GM19035 (cell line): ENCODE data around the gene ACKR1.

Experiments
- ATAC-seq: cut with Tn5 transposase; IDR thresholded peaks from one replicate; pipeline ENCODE4 v1.9.1; 2021; ENCODE audit not compliant: unreplicated experiment

The ACKR1 gene, protein sequence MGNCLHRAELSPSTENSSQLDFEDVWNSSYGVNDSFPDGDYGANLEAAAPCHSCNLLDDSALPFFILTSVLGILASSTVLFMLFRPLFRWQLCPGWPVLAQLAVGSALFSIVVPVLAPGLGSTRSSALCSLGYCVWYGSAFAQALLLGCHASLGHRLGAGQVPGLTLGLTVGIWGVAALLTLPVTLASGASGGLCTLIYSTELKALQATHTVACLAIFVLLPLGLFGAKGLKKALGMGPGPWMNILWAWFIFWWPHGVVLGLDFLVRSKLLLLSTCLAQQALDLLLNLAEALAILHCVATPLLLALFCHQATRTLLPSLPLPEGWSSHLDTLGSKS

DNA sequence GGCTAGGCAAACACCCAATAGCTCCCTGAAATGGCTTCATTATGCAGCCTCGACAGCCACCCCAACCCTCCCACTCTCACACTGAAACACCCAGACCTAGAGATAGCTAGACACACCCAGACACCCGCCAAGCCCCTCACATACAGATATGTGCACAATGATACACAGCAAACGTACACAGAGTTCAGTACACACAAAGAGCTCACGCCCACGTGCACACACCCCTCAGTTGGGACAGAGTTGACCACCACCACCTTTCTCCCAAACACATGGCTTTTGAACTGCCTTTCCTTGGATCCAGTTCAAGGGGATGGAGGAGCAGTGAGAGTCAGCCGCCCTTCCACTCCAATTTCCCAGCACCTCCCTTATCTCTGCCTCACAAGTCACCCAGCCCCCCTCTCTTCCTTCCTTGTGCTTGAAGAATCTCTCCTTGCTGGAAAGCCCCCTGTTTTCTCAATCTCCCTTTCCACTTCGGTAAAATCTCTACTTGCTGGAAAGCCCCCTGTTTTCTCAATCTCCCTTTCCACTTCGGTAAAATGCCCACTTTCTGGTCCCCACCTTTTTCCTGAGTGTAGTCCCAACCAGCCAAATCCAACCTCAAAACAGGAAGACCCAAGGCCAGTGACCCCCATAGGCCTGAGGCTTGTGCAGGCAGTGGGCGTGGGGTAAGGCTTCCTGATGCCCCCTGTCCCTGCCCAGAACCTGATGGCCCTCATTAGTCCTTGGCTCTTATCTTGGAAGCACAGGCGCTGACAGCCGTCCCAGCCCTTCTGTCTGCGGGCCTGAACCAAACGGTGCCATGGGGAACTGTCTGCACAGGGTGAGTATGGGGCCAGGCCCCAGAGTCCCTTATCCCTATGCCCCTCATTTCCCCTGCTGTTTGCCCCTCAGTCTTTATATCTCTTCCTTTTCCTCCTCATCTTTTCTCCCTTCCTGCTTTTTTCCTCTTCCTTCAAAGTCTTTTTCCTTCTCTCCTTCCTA is at the start of gene ACKR1:
ACKR1 (plus strand) TSS at position 715 of the 981 bp plus-strand sequence; CDS start at position 800, 85 bp downstream.
- ATAC-seq: no peak

GRCh38 chr1:159161001-159161718 is 43.5 kb upstream of the ACKR1 start:
- peak; percentile 95 for ATAC-seq

DNA sequence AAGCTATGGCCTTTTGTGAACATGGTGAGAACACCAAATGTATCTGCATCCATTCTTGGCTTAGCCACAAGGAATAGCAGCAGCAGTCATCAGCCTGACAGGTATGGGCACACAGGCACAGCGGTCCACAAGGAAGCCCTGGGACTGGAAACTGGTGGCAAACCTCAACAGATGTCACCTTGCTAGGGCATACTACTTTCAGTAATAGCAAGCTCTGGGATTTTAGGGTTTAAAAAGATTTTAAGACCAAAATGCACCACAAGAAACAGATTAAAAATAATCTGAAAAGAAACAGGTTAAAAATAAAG is 43.0 kb upstream of the ACKR1 start:
- no peak for ATAC-seq

- no peak for ATAC-seq
Observed at GRCh38 chr1:159162516-159163265, 42.0 kb upstream of the ACKR1 start.

GRCh38 chr1:159163614-159164228 is 41.0 kb upstream of the ACKR1 start:
- no peak for ATAC-seq

- ATAC-seq: no peak
Observed at GRCh38 chr1:159168043-159168442, 36.6 kb upstream of the ACKR1 start.

DNA sequence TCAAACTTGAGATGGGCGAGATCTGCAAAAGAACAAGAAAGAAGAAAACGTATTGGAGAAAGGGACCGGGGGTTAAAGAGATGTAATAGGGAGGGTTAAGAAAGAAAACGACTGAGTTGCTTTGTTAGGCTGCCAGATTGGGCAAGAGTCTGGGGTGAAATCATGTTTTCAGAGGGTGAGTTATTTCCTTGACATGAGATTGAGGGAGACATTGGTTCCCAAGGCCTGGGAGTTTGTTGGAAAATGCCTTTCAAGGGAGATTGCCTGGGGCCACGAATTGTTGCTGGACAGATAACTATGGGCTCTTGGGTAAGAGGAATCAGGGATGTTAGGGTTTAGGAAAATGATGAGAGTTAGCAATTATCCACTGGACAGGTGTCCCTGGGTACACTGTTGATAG is 34.0 kb upstream of the ACKR1 start:
- no peak for ATAC-seq

DNA sequence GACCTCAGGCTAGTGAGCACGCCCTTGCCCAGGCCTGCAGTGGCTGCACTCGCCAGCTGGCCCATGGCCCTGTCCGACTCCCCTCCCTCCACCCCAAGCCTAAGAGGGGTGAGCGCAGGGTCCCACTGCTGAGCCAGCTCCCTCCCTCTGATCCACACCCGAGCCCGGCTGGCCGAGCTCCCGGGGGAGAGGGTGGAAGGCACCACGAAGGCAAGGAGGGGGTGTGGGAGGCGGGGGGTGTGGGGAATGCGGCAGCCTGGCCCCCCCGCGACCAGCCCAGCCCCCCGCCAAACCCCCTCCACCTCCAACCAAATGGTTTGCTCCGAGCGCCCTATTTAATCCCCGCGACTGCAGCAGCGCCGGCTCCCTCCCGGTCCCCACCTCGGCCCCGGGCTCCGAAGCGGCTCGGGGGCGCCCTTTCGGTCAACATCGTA is 33.4 kb upstream of the ACKR1 start, which contains the start of gene CADM3:
CADM3 (plus strand) TSS at position 362 of the 434 bp plus-strand sequence. CDS start 151 bp downstream, outside the sequence.
- ATAC-seq: no peak

GRCh38 chr1:159171688-159172501 is 32.8 kb upstream of the ACKR1 start:
- no peak for ATAC-seq

GRCh38 chr1:159172614-159173291 is 31.9 kb upstream of the ACKR1 start:
- no peak for ATAC-seq

DNA sequence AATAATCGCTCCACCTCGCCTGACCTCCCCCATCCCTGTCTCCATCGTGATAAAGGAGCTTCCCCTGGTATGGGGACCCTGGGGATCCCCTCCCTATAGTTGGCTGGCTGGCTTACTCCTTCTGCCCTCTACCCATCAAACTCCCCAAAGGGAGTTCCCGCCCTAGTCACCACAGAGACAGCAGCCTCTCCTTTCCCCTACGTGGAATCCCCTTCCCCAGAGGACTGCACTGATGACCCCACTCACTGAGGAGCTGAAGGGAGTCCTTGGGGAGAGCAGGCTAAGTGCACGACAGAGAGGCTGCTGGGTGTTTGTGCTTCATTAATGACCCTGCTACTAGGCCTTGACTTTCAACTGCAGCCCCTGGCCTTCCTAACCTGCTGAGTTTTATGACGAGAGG is 31.4 kb upstream of the ACKR1 start:
- no peak for ATAC-seq

DNA sequence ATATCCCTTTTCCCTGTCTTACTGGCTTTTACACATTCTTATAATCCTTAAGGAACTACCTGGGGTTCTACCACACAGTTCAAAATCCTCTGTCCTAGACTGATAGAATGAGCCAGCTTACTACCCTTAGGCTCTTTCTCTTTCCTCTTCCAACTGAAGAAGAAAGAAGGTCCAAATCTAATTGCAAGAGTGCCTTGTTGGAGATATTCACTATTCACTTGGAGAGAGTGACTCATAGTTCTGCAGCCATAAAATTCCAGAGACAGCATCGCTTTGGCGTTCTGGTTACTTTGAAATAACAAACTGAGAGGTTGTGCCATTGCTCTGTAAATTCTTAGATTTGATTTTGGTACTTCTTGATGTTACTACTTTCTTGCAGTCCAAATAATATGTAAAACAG is 29.1 kb upstream of the ACKR1 start:
- no peak for ATAC-seq

DNA sequence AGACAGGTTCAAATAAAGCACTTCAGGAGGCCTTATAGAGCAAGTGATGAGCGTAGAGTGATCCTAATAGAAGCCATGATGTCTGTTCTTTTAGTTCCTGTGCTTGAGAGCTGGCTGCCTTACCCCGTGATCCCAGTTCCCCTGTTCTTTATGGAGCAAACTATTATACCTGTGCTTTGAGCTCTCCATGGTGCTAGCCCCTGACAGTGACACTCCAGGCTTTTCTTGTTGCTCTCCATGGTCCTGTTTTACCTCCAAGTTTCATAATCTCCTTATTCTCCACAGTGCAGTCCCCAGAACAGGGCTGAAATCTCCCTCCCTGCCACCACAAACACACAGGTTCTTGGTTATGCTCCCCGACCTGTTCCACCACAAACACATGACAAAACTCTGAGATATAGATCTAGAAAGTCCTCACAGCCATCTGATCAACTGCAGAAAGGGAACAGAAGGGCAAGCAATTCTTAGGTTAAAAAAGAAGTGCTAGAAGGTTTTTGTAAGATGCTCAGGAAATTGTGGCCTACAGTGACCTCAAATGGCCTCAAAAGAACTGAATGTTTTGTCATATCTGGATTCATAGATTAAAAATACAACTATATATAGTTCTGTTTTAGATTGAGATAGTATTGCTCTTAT is 27.3 kb upstream of the ACKR1 start:
- ATAC-seq: no peak

- ATAC-seq: no peak
Observed at GRCh38 chr1:159179906-159180305, 24.8 kb upstream of the ACKR1 start.

- no peak for ATAC-seq
Observed at GRCh38 chr1:159180516-159180915, 24.2 kb upstream of the ACKR1 start.

DNA sequence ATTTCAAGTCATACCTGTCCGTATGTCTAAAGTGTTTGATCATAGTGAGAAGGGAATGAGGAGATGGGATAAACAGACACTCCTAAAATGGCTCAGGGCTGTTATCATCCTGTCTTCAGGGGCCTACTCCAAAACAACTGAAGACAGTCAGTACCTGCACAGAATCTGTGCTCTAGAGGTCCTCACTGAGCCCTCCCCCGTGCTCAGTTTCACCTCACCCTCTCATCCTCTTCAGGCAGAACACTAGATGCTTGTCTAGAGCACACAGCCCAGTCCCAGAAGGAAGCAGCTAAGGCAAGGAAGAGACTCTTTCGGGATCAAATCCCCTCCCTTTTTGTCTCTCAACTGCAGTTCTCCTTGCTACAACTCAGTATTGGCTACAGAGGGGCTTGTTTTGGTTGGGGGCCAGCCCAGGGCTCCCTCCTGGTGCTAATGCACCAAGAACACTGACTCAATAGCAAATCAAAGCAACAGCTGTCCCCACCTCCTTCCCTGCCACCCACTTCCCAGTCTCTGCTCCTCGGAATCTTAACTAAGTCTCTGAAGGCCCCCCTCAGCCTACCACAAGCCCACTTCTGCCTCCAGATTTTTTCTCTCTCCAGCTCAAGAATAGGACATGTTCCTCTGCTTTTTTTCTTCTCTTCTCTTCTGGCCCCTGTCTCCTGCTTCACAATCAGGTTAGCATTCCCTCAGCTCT is 23.2 kb upstream of the ACKR1 start:
- ATAC-seq: no peak

DNA sequence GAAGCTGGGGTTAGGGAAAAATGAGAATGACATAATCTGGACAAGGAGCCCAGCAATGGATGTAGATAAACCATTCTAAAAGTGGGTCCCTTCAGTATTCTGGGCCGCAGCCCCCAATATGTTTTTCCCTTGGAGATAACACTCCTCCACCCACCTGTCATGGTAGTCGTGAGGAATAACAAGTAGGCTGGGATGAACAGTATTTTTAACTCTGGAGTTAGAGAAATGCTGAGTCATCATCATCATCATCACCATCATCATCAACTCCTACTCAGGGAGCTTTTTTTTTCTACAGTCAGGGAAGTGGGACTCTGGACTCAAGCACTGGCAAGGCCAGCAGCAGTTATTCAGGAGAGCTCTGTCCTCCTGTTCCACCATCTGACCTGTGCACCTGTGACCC is 20.5 kb upstream of the ACKR1 start:
- ATAC-seq: no peak

GRCh38 chr1:159185121-159185520 is 19.6 kb upstream of the ACKR1 start:
- no peak for ATAC-seq
